ENCODE data around the gene CHD5.

GRCh38 chr1:6218375-6219164, 38.4 kb upstream of the CHD5 start:
- TF ChIP-seq CTCF (IDR thresholded peaks at IDR 0.05; ENCODE audit: borderline replicate concordance, extremely low read depth, low read length, poor library complexity, severe bottlenecking) = no peak
- TF ChIP-seq EZH2 (IDR thresholded peaks at IDR 0.05; ENCODE audit: borderline replicate concordance, low read depth, low read length, severe bottlenecking) = no peak

All from DND-41 (cell line).